Fibroblast of gingiva (primary cell): ENCODE measurements around the gene BRI3.

Experiments
- DNase-seq: peaks from one replicate; pipeline ENCODE4 v3.0.0-alpha.2; 2011; ENCODE audit warnings: low read depth

Gene BRI3, protein sequence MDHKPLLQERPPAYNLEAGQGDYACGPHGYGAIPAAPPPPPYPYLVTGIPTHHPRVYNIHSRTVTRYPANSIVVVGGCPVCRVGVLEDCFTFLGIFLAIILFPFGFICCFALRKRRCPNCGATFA

GRCh38 chr7:98280791-98281756, at the start of gene BRI3:
Gene BRI3, plus strand, starts transcription at chr7:98281686. Its CDS starts 110 bp downstream, at chr7:98281796.
- peak; percentile 89 for DNase-seq

DNA sequence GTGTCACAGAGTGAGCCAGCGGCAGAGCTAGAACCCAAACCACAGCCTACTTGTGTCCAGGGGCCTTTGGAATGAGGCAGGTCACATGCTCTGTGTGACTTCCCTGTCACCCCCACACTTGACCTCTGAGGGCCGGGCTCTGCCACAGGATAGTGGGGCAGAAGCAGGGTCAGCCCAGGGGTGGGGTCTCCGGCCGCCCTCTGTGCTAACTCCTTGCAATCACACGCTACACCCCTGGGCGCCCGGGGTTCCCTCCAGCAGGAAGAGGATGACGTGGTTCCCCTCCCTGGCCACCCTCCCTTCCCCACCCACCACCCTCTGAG, 49.3 kb upstream of the BRI3 start:
- no peak for DNase-seq

DNA sequence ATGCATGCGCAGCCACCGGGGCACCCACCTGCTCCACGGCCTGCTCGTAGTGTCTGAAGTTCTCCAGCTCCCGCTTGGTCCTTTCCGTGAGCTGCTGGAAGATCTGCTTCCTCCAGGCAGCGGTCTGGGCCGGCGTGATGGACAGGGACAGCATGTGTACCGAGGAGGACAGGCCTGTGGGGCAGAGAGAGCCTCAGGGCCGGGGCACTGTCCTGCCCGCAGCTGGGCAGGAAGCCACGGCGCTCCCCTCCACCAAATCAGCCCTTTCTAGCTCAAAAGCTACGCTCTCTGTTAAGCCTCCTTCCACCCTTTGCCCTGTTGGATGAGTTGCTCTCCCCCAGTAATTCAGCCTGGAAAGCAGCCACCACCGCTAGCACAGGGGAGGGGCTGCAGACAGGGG, 48.7 kb upstream of the BRI3 start:
- DNase-seq, result no peak

- no peak for DNase-seq
Measured at GRCh38 chr7:98233219-98234070, 48.0 kb upstream of the BRI3 start.

- DNase-seq, result peak; percentile 23
Measured at GRCh38 chr7:98234429-98235147, 46.9 kb upstream of the BRI3 start.

- no peak for DNase-seq
Measured at GRCh38 chr7:98235901-98236300, 45.6 kb upstream of the BRI3 start.

- no peak for DNase-seq
Measured at GRCh38 chr7:98236355-98237185, 44.9 kb upstream of the BRI3 start.

- DNase-seq, result no peak
Measured at GRCh38 chr7:98238076-98238475, 43.4 kb upstream of the BRI3 start.

DNA sequence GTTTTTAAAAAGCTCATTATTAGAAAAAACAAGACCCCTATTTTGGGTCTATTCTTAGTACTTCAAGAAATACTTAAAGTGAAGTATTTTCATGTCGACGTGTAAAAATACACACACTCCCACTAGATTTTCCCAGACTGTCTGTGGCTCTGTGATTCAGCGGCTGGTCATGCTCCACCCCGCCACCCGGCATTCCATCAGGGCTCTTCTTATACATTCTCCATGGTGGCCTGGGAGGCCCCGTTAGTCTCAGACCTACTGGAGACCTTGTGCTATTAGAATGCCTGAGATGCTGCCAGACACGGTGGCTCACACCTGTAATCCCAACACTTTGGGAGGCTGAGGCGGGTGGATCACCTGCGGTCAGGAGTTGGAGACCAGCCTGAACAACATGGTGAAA, 42.5 kb upstream of the BRI3 start:
- no peak for DNase-seq

DNA sequence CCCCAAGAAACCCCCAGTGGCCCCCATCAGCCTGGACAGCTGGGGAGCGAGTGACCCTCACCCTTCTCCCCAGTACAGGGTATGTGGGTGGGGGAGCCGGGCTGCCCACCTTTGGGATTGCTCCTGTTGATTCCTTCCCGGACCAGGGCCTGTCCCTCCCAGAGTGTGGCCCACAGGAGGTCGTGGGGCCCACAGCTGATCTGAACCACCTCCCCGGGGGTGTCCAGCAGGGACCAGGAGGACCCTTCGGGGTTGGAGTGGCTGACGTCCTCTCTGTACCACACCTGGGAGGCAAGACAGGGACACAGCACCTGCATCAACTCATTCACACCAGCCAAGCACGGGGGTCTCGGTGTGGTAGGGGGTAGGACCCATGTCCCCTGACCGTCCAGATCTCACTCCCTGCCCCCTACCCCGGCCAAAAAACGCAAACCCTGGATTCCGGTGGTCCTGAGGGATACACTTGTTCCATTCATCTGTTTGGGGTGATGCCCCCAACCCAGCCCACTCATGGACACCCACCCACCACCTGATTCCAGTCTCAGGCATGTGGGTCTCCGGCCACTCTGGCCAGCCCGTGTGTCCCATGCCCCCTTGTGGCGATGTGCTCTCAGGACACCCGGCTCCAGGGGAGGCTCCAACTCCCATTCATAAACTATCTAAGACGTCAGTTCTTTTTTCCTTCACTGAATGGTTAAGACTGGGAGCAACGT, 40.4 kb upstream of the BRI3 start:
- no peak for DNase-seq

DNA sequence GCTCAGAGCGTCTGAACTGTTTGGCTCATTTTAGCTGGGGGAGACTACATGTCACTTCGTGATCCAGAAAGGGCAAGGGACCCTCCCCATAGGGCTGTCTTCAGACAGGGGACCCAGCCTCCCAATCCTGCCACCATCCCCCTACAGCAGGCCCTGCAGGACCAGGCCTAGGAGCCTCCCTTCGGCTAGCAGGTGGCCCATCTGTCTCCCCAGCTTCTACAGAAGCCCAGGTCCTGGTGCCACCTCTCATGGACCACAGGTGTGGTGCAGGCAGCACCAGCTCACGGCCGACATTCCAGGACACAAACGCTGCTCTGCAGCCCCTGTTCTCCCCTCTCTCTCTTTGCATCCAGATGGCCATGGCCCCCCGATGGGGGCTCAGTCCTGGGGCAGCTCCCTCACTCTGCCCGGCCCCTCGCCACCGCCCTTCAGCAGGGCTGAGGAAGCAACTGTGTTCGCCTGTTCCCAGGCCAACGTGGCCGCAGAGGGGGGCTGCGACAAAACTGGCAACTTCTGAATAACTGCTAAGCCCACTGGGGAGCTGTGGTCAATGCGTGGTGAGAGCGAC, 39.7 kb upstream of the BRI3 start:
- DNase-seq, result no peak

DNA sequence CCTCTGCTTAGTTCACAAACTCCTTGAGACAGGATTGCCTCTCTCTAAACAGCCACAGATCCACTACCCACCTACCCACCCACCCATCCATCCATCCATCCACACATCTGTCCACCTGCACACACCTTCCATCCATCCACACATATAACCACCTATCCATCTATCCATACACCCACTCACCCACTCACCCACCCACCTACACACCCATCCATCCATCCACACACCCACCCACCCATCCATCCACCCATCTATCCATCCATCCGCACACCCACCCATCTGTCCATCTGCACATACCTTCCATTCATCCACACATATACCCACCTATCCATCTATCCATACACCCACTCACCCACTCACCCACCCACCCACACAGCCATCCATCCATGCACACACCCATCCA, 39.1 kb upstream of the BRI3 start:
- DNase-seq, result no peak

- DNase-seq, result no peak
Measured at GRCh38 chr7:98242934-98243333, 38.6 kb upstream of the BRI3 start.

DNA sequence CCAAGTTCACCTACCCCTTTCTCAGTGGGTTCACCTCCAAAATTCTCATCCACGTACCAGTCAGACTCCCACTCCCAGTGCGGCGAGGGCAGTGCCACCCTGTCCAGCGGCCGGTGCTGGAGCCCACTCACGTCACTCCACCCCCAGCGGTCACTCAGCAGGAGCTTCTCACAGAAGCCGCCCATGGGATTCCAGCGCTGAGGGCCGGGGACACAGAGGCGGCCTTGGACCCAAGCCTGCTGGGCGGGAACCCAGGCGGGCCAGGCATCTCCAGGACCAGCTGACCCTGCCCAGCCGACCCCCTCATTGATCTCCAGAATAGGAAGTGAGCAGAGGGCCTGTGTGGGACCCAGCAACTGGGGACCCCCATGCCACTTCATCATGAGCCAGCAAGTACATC, 36.6 kb upstream of the BRI3 start:
- DNase-seq, result no peak

GRCh38 chr7:98248156-98248555, 33.3 kb upstream of the BRI3 start:
- DNase-seq, result no peak

DNA sequence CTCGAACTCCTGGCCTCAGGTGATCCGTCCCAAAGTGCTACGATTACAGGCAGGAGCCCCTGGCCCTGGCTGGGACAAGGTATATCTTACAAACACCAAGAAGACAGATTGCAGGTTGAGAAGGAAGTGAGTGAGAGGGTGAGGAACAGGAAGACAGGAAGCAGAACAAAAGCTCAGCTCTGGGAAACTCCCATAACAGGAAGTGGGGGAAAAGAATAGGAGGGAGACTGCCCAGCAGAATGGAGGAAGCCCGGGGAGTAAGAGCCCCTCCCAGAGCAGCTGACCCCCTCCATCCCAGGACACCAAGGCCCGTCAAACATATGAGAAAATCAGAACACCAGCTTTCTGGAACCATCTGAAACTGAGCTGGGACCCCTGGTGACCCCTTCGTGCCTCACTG, 32.4 kb upstream of the BRI3 start:
- no peak for DNase-seq

DNA sequence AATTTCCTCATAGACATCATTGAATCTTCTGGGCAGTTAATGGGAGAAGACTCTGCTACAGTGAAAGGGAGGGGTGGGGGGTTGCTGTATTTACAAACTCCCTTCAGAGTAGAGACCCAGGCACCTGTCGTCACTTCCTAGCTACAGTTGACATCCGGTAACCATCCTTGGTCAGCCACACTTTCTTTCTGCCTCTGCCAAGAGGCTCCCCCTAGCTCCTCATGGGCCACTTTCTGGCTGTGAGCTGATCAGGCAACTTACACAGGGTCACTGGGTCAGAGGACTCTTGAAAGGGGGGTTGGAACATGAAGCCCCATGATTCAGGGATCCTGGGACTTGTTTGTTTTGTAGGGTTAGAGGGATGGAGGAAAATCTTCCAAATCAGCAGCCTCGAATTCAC, 30.7 kb upstream of the BRI3 start:
- DNase-seq, result no peak

DNA sequence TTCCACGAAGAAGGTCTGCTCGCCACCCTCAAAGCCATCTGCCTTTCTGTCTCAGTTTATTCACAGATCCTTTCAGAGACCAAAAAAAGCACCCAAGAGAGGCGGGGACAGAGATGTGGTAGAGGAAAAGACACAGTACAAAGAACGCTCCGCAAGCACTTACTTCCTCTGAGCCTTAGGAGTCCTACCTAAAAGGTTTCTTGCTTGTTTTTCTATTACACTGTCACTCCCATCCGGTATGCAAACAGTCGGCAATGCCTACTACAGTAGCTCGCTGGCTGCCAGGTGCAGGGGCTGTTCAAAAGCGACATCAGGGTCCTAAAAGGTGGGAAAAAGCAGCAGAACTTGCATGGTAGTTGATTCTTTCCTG, 30.3 kb upstream of the BRI3 start:
- DNase-seq, result no peak

- DNase-seq, result peak; percentile 92
Measured at GRCh38 chr7:98251601-98252424, 29.7 kb upstream of the BRI3 start, which contains the start of gene TECPR1. Gene TECPR1, minus strand, starts transcription at chr7:98252232. Its CDS starts 6,086 bp downstream, at chr7:98246146.
